ENCODE data around the gene KLC4.

GRCh38 chr6:43052842-43053544 lies 6.4 kb upstream of the KLC4 start:
- TF ChIP-seq CTCF (conservative IDR thresholded peaks at IDR 0.05; ENCODE audit: low read depth, low read length) (no peak), EZH2 (IDR thresholded peaks at IDR 0.05; ENCODE audit: low read length, unreplicated experiment) (no peak)

Data from PC-3 (cell line).